Colonic mucosa (tissue), 4 donors: ENCODE results near the gene NTN1. TPM values are rescaled to one million over a fixed set of nuclear protein-coding genes. Genes with fewer than 3 reads are reported as not detected.

Experiments used
- DNase-seq: peaks from one replicate; pipeline ENCODE4 v3.0.0-alpha.2; 2020
- H3K27ac ChIP-seq: fragments of 200-600 bp; one replicate; pipeline ENCODE4 v1.8.0; 2021
- H3K27me3 ChIP-seq: fragments of 200-600 bp; one replicate; pipeline ENCODE4 v1.8.0; 2021
- H3K36me3 ChIP-seq: fragments of 200-600 bp; one replicate; pipeline ENCODE4 v1.8.0; 2021
- H3K4me1 ChIP-seq: fragments of 200-600 bp; one replicate; pipeline ENCODE4 v1.8.0; 2021; ENCODE audit warnings: mild to moderate bottlenecking
- H3K4me3 ChIP-seq: fragments of 200-600 bp; one replicate; pipeline ENCODE4 v1.8.0; 2021
- H3K9ac ChIP-seq, 2 donors: one replicate each; pipeline ENCODE4 v1.7.0; 2013; ENCODE audit warnings: control low read depth in 2 of 2, low read depth in 2 of 2, low read length in 2 of 2
- H3K9me3 ChIP-seq: fragments of 200-600 bp; one replicate; pipeline ENCODE4 v1.8.0; 2021
- CTCF ChIP-seq: fragments of 200-600 bp; IDR thresholded peaks from one replicate; pipeline ENCODE4 v1.8.0; 2022; ENCODE audit warnings: antibody characterized with exemption, mild to moderate bottlenecking
- intact Hi-C: fragments of 100-400 bp; cut with DNase I; formaldehyde crosslinking; loops from one replicate; pipeline ENCODE4 v1.14.1; 2022
- total RNA-seq, 2 donors: library from RNA; stranded (reverse); fragmentation: NEBNext Ultra II Directional in 1 of 2; extraction: Animal tissue kit (Norgen Biotek cat#: 25700) in 1 of 2; gene quantifications; one replicate each; pipeline ENCODE4 v1.2.1, GENCODE V29; 2021
- donor health status: healthy.
- donor health status: DM: no; HTN: no; CAD: no.
- donor health status: DM: no; HTN: no; CAD: no.

The NTN1 gene
- total RNA-seq, 2 donors from 2014 or later, result 2.1 to 5.5 TPM

- TF ChIP-seq CTCF, result no peak
- H3K27ac ChIP-seq, result no peak overlapping the region
Observed at GRCh38 chr17:9024497-9024896, 3.2 kb downstream of the NTN1 start.

DNA sequence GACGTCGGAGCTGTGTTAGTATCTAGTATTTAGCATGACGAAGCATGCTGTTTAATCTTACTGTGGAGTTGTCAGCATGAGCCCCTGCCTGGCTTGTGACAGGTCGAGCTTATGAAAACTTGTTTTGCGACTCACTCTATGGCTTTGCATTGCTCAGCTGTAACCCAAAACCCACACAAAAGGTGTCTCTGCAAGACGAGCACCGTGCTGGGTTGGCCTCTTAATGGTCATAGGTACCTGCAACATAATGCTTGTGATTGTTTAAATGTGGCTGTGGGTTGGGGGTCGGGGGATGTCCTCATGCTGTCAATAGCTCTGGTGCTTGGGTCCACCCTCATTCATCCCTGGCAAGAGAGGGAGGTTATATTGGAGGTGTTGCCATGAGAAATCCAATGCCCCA lies 5.4 kb downstream of the NTN1 start:
- no peak overlapping the region for H3K9ac ChIP-seq
- intact Hi-C loops, result no loop called here
- H3K36me3 ChIP-seq, result no peaks in the 10 kb centered on the region
- no peak overlapping the region for H3K4me3 ChIP-seq
- H3K4me1 ChIP-seq, result peaks cover 7% of the 10 kb centered on the region
- H3K27me3 ChIP-seq, result peaks cover 30% of the 10 kb centered on the region
- H3K27ac ChIP-seq, result no peak overlapping the region
- H3K9me3 ChIP-seq, result no peaks in the 10 kb centered on the region
- TF ChIP-seq CTCF, result no peak
- no peak for DNase-seq

More at GRCh38 chr17:9024497-9024896, 3.2 kb downstream of the NTN1 start:
- intact Hi-C loops, result no loop called here
- no peak overlapping the region for H3K9ac ChIP-seq
- H3K4me1 ChIP-seq, result peaks cover 7% of the 10 kb centered on the region
- no peak for DNase-seq
- H3K4me3 ChIP-seq, result no peak overlapping the region
- no peaks in the 10 kb centered on the region for H3K9me3 ChIP-seq
- peaks cover 47% of the 10 kb centered on the region for H3K27me3 ChIP-seq
- no peaks in the 10 kb centered on the region for H3K36me3 ChIP-seq

- no peaks in the 10 kb centered on the region for H3K4me1 ChIP-seq
- H3K27me3 ChIP-seq, result peaks cover 13% of the 10 kb centered on the region
- H3K9ac ChIP-seq, result no peak overlapping the region
- no peak overlapping the region for H3K4me3 ChIP-seq
- no peaks in the 10 kb centered on the region for H3K36me3 ChIP-seq
- intact Hi-C loops, result no loop called here
- no peak overlapping the region for H3K27ac ChIP-seq
- no peak for TF ChIP-seq CTCF
- no peak for DNase-seq
- H3K9me3 ChIP-seq, result no peaks in the 10 kb centered on the region
Observed at GRCh38 chr17:9028202-9028987, 7.1 kb downstream of the NTN1 start.

GRCh38 chr17:9028988-9029570 lies 7.8 kb downstream of the NTN1 start:
- Histone ChIP-seq H3K4me3 (no peak overlapping the region), H3K9ac (no peak overlapping the region), H3K27ac (no peak overlapping the region), H3K36me3 (no peaks in the 10 kb centered on the region), H3K27me3 (peaks cover 7% of the 10 kb centered on the region), H3K4me1 (no peaks in the 10 kb centered on the region), H3K9me3 (no peaks in the 10 kb centered on the region)
- TF ChIP-seq CTCF, result no peak
- DNase-seq, result no peak
- intact Hi-C loops, result no loop called here

DNA sequence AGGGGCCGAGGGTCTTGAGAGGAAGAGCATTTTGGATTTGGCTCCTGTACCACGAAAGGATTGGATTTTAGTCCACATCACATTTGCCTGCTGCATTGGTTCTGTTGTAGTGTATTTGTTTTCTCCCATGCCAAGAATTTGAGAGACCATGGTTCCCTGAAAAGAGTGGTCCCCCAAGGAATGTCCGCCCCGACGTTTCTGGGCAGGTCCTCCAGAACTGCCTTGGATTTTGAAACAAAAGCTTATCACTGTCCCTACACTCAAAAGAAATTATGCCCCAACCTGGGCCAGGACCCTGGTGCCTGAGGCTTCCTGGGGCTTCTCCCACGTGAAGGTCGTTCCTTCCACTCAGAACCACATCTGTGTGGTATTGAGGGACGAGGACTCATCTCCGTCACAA lies 10.8 kb downstream of the NTN1 start:
- intact Hi-C loops, result no loop called here
- TF ChIP-seq CTCF, result no peak
- Histone ChIP-seq H3K27me3 (no peaks in the 10 kb centered on the region), H3K9me3 (no peaks in the 10 kb centered on the region), H3K4me3 (no peak overlapping the region), H3K4me1 (no peaks in the 10 kb centered on the region), H3K9ac (no peak overlapping the region), H3K36me3 (no peaks in the 10 kb centered on the region), H3K27ac (no peak overlapping the region)
- DNase-seq, result no peak
